ENCODE results near the gene DCDC2.
"Not testable (repeated sequence)": the region's sequence is repeated elsewhere in the genome, so short reads cannot be mapped to it uniquely, and the experiment has no call there.

DCDC2 gene

DNA sequence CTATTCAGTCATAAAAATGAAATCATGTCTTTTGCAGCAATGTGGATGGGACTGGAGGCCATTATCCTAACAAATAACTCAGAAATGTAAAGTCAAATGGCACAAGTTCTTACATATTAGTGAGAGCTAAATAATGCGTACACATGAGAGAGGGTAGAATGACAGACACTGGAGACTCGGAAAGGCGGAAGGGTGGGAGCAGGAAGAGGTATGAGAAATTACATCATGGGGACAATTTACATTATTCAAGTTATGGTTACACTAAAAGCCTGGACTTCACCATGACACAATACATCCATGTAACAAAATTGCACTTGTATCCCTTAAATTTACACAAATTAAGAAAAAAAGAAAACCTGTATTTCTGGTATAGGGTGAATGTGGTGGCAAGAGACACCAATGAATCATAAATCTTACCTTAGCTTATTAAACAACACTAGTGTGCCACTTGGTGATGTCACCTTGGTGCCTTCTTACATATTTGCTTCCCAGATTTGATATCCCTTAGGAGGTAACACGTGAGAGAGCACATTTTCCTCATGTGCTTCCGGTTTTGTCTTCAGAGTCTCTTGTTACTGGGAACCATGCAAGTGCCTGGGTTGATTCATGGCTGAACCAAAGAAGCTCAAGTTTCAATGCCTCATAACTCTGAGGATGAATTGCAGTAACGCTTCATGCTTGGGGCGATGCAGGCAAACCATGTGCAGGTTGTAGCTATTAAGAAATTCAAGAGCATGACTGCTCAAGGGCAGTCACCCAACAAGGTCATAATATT is 84.6 kb downstream of the DCDC2 start:
- no peak overlapping the region for H3K4me3 ChIP-seq (ENCODE audit: low read length)
- TF ChIP-seq, protein P1, sequence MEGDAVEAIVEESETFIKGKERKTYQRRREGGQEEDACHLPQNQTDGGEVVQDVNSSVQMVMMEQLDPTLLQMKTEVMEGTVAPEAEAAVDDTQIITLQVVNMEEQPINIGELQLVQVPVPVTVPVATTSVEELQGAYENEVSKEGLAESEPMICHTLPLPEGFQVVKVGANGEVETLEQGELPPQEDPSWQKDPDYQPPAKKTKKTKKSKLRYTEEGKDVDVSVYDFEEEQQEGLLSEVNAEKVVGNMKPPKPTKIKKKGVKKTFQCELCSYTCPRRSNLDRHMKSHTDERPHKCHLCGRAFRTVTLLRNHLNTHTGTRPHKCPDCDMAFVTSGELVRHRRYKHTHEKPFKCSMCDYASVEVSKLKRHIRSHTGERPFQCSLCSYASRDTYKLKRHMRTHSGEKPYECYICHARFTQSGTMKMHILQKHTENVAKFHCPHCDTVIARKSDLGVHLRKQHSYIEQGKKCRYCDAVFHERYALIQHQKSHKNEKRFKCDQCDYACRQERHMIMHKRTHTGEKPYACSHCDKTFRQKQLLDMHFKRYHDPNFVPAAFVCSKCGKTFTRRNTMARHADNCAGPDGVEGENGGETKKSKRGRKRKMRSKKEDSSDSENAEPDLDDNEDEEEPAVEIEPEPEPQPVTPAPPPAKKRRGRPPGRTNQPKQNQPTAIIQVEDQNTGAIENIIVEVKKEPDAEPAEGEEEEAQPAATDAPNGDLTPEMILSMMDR (conservative IDR thresholded peaks at IDR 0.05; ENCODE audit: low read length) = no peak
- DNase-seq (ENCODE audit: low read depth) = peak; percentile 0

DNA sequence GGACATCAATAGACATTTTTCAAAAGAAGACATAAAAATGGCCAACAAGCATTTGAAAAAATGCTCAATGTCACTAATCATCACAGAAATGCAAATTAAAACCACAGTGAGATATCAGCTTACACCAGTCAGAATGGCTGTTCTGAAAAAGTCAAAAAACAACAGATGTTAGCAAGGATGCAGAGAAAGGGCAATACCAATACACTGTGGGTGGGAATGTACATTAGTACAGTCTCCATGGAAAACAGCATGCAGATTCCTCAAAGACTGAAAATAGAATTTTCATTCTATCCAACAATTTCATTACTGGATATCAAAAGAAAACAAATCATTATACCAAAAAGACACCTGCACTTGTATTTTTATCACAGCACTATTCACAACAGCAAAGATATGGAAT is 85.3 kb downstream of the DCDC2 start:
- no peak overlapping the region for H3K4me3 ChIP-seq (ENCODE audit: low read length)
- TF ChIP-seq, protein P1 (conservative IDR thresholded peaks at IDR 0.05; ENCODE audit: low read length) = no peak
- no peak for DNase-seq (ENCODE audit: low read depth)

DNA sequence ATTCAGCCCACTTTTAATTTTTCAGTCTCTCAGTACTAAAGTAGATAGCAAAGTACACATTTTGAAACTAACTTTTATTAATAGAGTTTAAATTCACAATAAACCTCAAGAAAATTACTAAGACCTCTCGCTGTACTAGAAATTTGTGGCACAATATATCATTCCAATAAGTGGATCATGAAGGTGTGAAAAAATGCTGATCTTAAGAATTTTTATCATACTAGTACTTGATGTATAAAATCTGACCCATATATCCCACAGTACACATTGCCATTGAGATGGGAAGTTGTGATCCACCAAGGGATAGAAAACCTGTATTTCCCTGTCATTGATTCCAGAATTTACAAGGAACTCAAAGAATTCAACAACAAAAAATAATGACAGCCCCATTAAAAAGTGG is 85.7 kb downstream of the DCDC2 start:
- no peak overlapping the region for H3K4me3 ChIP-seq (ENCODE audit: low read length)
- TF ChIP-seq, protein P1 (conservative IDR thresholded peaks at IDR 0.05; ENCODE audit: low read length) = no peak
- DNase-seq (ENCODE audit: low read depth) = no peak

DNA sequence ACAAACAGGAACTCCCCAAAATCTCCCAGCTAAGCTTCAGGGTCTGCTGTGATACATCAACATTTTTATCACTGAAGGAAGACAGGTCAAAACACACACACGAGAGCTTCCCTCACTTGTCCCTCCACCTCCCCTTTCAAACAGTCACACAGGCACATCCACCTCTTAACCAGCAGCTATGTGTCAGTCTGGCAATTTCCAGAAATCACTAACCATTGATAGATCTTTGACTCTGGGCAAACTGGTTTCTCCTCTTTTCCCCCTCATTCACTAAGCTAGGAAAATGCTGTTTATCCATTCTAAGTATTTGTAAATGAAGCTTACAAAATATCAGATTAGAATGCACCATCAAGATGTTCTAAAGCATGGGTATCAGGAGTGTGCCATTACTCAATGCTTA is 87.8 kb downstream of the DCDC2 start:
- no peak overlapping the region for H3K4me3 ChIP-seq (ENCODE audit: low read length)
- DNase-seq (ENCODE audit: low read depth) = no peak
- TF ChIP-seq, protein P1 (conservative IDR thresholded peaks at IDR 0.05; ENCODE audit: low read length) = no peak

DNA sequence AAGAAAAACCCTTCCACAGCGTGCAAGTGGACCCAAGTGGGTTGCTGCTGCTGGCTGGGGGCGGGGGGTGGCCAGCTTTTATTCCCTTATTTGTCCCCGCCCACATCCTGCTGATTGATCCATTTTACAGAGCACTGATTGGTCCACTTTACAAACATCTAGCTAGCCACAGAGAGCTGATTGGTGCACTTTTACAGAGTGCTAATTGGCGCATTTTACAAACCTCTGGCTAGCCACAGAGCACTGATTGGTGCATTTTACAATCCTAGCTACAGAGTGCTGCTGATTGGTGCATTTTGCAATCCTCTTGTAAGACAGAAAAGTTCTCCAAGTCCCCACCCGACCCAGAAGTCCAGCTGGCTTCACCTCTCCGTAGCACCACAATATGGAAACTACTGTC is 99.6 kb downstream of the DCDC2 start:
- not testable (repeated sequence) for H3K4me3 ChIP-seq (ENCODE audit: low read length); DNase-seq (ENCODE audit: low read depth)

DNA sequence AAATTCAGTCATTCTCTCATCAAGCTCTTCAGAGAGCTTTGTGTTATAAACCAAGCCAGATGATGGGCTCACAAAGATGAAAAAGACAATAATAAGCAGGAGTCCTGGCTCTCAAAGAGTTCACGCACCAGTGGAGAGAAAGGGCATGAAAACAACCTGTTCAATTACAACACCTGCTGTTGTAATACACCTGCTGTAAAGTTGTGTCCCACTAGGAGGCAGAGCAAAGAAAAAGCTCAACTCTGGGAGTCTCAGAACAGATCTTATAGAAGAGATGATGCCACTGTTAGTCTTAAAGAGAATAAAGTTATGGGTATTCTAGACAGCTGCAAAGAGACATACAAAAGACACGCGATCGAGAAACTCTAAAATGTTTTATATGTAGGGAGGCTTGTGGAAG is 100.6 kb downstream of the DCDC2 start:
- DNase-seq (ENCODE audit: low read depth) = no peak
- H3K4me3 ChIP-seq (ENCODE audit: low read length) = no peak overlapping the region
- TF ChIP-seq, protein P1 (conservative IDR thresholded peaks at IDR 0.05; ENCODE audit: low read length) = no peak

DNA sequence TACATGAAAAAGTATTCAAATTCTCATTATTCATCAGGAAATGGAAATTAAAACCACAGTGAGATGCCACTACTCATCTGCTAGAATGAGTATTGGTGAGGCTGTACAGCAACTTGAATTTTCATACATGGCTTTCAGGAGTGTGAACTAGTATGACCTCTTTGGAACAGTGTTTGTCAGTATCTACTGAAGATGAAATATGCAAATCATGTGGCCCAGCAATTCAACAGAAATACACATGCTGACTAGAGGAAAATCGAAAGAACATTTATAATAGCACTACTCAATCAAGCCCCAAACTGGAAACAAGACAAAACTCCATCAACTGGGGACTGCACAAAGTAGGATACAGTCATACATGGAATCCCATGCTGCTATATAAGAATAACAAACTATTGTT is 102.2 kb downstream of the DCDC2 start:
- DNase-seq (ENCODE audit: low read depth) = no peak
- TF ChIP-seq, protein P1 (conservative IDR thresholded peaks at IDR 0.05; ENCODE audit: low read length) = no peak
- no peak overlapping the region for H3K4me3 ChIP-seq (ENCODE audit: low read length)

Data from AG10803 (cell line).